Activated CD8-positive, alpha-beta memory T cell treated with anti-CD3 and anti-CD28 coated beads, Interleukin-2, amount 50 U/mL, for 4 hours (primary cell): Measurements from ENCODE around the gene ZNF680.
"Not testable (repeated sequence)": the region's sequence is repeated elsewhere in the genome, so short reads cannot be mapped to it uniquely, and the experiment has no call there.

Experiments
- DNase-seq: peaks from one replicate; pipeline ENCODE4 v3.0.0-alpha.2; 2020

Gene ZNF680

DNA sequence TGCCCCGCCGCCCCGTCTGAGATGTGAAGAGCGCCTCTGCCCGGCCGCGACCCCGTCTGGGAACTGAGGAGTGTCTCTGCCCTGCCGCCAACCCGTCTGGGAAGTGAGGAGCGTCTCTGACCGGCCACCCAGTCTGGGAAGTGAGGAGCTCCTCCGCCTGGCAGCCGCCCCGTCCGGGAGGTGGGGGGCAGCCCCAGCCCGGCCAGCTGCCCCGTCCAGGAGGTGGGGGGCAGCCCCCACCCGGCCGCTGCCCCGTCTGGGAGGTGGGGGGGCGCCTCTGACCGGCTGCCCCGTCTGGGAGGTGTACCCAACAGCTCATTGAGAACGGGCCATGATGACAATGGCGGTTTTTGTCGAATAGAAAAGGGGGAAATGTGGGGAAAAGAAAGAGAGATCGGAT is 8.7 kb downstream of the ZNF680 start:
- DNase-seq, result not testable (repeated sequence)

DNA sequence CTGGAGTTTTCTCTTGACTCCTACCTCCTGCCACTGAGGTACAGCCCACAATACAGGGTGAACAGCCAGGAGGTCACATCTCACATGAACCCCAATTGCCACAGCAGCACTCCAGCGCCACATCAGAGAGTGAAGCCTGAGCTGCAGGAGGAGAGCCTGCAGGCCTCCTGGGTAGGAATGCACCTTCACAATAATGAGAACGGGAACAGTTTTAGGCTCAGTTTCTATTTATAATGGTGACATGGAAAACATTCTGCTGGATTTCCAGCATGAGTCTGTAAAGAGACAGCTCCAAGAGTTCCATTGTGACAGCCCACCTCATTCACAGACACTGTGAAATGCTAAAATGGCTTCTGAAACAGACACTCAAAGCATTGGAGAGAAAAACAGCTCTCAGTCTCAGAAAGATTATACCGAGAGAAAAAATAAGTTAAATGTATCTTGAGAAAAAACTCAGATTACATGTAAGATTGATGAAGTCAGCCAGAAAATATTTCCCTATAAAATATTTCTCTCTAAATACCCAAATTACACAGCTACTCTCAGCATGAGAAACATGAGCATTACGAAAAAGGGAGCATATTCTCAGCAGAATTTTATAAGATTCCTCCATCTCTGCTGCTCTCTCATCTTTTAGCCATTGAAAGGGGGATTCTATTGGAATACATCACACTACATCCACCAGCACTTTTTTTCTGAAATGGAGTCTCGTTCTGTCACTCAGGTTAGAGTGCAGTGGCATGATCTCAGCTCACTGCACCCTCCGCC is 11.3 kb downstream of the ZNF680 start:
- no peak for DNase-seq

DNA sequence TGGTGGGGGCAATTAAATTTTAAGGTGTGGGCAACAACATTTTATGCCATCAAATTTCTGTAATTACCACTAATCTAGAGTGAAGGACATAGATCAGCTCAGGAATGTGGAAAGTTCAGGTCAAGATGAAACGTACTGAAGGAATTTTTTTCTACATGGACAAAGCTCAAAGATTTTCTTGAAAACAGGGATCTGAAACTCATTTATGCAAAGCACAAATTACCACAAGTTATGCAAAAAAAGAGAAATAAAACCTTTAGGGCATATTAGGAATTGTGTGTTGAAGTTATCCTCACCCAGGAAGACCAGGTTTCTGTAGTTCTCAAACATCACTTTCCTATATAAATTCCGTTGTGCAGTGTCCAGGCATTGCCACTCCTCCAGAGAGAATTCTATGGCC is 18.9 kb downstream of the ZNF680 start:
- no peak for DNase-seq

DNA sequence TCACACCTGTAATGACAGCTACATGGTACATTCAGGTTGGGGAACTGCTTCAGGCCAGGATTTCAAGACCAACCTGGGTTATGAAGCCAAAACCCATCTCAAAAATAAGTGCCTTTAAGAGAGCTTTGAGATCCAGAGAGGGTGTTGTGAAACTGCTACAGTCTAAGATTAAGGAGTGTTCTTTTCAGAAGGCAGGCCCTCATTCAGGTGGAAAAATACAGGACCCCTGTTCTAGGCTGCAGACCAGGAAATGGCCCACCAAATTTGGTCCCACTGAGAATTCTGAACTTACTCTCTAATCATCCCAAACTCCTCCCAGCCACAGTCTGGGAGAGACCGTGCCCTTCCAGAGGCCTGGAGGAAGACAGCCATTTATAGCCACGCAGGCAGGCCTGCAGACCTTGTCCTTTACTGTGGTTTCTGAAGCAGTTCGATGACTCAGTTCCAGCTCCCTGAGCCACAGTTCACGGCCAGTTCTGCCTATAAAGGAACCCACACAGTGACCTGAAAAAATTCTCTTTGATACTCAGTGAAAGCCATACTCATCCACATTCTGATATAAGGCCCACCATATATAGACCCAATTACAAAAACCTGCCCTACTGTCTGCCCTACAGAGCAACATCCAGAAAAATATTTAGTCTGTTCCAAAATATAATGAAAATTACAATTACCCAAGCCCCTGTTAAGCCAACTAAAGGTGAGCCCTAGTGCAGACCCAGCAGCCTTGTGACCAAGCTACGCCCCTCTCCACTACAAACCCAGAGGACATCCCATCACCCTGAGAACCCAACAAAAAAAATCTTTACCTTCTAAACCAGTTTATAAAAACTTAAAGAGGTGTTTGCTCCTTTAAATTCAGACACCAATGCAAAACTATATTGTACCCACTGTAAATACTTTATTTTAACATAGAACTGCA is 21.2 kb downstream of the ZNF680 start:
- no peak for DNase-seq

DNA sequence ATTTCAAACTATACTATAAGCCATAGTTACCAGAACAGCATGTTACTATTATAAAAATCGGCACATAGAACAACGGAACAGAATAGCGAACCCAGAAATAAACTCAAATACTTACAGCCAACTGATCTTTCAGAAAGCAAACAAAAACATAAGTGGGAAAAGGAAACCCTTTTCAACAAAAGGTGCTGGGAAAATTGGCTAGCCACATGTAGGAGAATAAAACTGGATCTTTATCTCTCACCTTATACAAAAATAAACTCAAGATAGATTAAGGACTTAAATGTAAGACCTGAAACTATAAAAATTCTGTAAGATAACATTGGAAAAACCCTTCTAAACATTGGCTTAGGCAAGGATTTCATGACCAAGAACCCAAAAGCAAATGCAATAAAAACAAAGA is 29.1 kb downstream of the ZNF680 start:
- DNase-seq, result no peak

DNA sequence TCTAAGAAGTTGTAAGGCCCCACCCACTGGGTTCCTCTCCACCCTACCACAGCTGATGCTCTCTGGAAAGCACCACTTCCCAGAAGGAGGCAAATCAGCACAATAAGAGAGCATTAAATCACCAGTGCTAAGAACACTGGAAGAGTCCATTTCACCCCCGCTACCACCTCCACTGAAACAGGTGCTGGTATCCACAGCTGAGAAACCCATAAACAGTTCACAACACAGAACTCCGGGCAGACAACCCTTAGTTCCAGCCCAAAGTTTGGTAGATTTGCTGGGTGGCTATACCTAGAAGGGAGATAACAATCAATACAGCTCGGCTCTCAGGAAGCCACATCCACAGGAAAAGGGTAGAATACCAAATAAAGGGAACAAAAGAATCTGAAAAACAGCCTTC is 34.1 kb downstream of the ZNF680 start:
- DNase-seq, result no peak

DNA sequence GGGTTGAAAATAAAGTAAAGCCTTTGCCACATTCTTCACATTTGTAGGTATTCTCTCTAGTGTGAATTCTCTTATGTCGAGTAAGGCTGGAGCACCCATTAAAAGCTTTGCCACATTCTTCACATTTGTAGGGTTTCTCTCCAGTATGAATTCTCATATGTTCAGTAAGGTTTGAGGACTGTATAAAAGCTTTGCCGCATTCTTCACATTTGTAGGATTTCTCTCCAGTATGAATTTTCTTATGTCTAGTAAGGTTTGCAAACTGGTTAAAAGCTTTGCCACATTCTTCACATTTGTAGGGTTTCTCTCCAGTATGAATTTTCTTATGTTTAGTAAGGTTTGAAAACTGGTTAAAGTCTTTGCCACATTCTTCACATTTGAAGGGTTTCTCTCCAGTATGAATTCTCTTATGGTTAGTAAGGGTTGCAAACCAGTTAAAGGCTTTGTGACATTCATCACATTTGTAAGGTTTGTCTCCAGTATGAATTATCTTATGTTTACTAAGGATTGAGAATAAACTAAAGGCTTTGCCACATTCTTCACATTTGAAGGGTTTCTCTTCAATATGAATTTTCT is 41.4 kb downstream of the ZNF680 start:
- DNase-seq, result no peak

DNA sequence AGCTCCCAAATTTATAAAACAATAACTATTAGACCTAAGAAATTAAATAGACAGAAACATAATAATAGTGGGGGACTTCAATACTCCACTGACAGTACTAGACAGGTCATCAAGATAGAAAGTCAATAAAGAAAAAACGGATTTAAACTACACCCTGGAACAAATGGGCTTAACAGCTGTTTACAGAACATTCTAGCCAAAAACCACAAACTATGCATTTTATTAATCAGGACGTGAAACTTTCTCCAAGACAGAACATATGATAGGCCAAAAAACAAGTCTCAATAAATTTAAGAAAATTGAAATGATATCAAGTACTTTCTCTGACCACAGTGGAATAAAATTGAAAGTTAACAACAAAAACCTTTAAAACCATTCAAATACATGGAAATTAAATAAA is 46.4 kb downstream of the ZNF680 start:
- no peak for DNase-seq

DNA sequence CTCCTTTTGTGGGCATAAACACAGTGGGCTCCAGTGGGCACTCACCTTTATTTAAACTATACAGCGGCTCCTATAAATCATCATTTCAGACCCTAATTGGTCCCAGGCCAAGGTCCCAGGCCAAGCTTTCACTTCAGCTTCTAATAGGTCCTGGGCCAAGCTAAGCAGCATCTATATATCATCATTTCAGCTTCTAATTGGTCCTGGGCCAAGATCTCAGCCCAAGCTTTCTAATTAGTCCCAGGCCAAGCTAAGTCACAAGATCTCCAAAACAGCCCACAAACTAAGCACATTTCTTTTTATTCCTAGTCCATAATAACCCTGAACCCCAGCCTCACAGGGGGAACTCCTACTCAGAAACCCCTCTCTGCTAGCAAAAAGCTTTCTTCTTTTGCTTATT is 47.1 kb downstream of the ZNF680 start:
- no peak for DNase-seq

DNA sequence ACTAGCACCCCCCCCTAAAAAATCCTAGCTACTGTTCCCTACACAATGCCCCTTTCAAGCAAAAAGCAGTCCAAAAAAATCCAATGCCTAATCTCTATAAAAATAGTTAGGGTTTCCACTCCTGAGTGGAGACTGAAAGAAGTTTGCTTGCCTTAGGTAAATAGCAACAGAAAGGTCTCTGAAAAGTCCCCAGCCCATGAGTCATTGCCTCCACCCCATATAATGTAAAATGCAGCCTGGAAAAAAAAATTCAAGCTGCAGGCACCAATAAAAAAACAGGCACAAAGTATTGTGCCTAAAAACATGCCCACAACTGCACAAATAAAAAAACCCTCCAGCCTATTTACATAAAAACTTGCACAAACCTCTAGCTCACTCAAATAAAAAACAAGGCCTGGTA is 47.5 kb downstream of the ZNF680 start:
- DNase-seq, result no peak

DNA sequence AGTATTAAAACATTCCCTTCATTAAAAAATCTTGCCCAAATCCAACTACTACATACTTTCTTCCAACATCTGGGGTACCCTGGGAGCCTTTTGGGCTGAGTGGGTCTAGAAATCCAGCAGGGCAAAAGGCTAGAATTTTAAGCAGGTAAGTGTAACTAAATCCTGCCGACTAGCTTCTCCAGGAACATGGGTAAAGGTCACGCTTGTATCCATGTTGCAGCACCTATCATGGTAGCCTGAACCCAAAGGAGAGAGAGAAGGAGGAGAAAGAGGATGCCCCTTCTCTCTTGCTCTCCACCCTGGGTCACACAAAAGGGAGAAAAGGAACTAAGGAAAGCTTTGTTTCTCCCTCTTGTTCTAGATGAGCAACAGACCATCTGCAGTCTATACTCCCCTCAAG is 53.3 kb downstream of the ZNF680 start:
- DNase-seq, result no peak

DNA sequence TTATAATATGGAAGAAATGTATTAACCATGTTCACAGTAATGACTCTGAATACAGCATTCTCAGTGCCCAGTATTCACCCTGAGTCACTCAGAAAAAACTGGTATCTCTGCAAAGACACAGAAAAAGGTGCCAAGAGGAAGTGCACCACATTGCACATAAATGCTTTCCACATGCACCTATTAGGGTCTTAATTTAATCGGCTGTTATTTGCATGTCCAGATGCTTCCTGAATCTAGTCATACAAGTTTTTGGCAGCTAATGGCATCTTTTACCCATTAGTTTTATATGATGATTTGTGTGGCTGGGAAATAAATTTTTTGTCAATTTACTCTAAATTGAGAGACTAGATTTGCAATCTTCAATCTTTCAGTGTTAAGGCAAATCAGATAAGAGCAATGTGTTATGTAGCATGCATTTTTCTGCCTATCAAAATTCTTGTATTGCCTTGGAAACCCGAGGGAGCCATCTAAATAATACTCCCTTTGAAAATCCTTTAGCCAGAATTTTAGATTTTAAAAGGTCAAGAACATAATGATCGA is 58.2 kb downstream of the ZNF680 start:
- DNase-seq, result no peak

DNA sequence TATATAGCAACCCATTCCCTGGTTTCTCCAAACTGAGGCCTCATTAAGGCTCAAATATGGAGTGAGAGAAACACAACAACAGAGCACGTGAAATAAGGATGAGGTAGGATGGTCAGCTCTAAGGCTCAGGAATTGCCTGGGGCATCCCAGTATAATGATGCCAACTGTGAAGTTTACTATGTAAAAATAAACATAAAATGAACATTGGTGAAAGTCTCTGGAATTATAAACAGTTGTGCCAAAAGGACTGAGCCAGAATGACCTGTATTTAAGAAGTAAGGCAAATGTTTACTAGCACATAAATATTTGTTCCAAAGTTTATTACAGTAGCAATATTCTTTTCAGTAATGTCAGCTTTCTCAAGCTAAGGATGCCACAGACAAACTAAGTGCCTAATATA is 64.6 kb downstream of the ZNF680 start:
- no peak for DNase-seq

DNA sequence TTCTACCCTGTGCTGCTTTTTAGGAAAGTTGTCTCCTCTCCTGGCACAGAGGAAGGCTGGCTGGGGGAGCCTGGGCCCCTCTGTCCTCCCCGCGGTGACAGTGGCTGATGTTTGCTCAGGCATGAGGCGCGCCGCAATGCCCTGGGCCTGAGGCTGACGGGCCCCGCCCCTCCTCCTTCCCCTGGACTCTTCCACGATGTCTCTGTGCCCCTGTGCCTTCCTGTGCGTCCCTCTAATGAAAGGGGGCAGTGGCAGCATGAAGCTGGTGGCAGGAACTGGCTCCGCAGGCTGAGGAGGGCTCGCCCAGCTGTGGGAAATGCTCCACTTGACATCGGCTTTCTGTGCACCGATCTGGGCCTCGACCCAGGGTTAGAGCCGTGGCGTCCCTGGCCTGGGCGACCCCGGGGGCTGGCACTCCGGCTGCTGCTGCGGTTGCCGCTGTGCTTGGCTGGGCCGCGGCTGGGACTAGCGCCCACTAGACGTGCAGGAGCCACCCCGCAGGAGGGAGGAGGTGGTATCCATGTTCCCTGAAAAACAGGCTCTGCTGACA is 67.9 kb downstream of the ZNF680 start:
- DNase-seq, result no peak

DNA sequence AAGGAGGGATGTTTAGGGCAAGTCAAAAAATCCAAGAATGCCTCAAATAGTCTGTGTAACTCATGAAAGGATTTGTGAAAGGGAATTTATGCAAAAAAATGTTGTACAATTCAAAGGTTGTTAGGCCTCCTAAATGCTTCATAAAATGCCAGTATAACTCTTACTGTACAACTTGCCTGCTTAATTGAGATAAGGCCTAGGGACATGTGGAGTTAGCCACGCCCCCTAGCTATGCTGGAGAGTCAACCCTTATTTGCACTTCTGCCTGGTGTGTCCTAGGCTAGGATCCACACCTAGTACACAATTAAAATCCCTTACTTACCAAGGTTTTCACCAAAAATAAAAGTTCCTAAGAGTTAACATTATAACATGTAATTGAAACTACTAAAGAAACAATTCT is 77.2 kb downstream of the ZNF680 start:
- DNase-seq, result no peak
